ENCODE data around the gene REEP5.

Gene REEP5

DNA sequence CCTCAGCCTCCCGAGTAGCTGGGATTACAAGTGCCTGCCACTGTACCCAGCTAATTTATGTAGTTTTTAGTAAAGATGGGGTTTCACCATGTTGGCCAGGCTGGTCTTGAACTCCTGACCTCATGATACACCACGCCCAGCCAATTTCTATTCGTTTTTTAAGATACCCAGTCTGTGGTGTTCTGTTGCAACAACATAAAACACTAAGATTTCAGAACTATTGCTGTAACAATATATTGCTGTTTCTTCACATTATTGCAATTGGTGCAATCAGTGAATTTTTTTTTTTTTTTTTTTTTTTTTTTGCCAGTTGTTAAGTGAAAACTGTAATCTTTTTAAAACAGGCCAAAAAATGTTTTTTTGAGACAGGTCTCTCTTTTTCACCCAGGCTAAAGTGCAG is 51.1 kb downstream of the REEP5 start:
- ChIA-PET CTCF (no interaction called here), POLR2A (no interaction called here)
- DNase-seq (ENCODE audit: low read depth, low spot score): no peak
- TF ChIP-seq, protein P1, sequence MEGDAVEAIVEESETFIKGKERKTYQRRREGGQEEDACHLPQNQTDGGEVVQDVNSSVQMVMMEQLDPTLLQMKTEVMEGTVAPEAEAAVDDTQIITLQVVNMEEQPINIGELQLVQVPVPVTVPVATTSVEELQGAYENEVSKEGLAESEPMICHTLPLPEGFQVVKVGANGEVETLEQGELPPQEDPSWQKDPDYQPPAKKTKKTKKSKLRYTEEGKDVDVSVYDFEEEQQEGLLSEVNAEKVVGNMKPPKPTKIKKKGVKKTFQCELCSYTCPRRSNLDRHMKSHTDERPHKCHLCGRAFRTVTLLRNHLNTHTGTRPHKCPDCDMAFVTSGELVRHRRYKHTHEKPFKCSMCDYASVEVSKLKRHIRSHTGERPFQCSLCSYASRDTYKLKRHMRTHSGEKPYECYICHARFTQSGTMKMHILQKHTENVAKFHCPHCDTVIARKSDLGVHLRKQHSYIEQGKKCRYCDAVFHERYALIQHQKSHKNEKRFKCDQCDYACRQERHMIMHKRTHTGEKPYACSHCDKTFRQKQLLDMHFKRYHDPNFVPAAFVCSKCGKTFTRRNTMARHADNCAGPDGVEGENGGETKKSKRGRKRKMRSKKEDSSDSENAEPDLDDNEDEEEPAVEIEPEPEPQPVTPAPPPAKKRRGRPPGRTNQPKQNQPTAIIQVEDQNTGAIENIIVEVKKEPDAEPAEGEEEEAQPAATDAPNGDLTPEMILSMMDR (IDR thresholded peaks at IDR 0.05; ENCODE audit: insufficient read depth, low read length, missing control alignments): no peak
- H3K4me3 ChIP-seq (ENCODE audit: low read depth, low read length): no peak overlapping the region

DNA sequence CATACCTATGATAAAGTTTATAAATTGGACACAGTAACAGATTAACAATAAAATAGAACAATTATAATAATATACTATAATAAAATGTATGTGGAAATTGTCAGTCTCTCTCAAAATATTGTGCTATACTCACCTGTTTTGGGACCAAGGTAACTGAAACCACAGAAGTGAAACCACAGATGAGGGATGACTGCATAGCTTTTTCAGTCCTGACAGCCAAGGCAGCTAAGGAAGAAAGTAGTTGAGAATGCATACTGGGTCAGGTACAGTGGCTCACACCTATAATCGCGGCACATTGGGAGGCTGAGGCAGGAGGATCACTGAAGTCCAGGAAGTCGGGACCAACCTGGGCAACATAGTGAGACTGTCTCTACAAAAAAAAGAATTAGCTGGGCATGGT is 52.1 kb downstream of the REEP5 start:
- TF ChIP-seq, protein P1 (IDR thresholded peaks at IDR 0.05; ENCODE audit: insufficient read depth, low read length, missing control alignments): no peak
- POLR2A ChIA-PET: no interaction called here
- DNase-seq (ENCODE audit: low read depth, low spot score): no peak
- CTCF ChIA-PET: no interaction called here
- no peak overlapping the region for H3K4me3 ChIP-seq (ENCODE audit: low read depth, low read length)

DNA sequence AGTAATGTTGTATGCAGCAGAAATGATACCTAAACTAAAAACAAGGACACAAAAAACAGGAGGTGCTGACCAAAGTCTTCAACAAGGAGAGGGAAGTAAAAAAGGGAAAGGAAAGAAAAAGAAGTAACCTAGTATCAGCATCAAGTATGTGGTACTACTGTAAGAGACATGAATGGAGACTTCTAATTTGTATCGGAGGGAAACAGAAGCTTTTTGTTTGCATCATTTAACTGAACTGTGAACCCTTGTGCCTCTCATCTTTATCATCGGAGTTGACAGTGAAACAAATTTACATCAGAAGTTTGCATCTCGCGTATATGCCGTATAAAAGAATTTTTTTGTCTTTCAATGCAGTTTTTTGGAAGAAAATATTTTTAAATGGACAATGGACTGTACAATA is 54.6 kb downstream of the REEP5 start:
- CTCF ChIA-PET: interaction anchor here (1.2 kb wide), 1 partner anchor 13 kb away, joined by 4 read pairs; no protein-coding TSS in a partner anchor
- TF ChIP-seq, protein P1 (IDR thresholded peaks at IDR 0.05; ENCODE audit: insufficient read depth, low read length, missing control alignments): no peak
- no peak overlapping the region for H3K4me3 ChIP-seq (ENCODE audit: low read depth, low read length)
- POLR2A ChIA-PET: no interaction called here
- no peak for DNase-seq (ENCODE audit: low read depth, low spot score)

DNA sequence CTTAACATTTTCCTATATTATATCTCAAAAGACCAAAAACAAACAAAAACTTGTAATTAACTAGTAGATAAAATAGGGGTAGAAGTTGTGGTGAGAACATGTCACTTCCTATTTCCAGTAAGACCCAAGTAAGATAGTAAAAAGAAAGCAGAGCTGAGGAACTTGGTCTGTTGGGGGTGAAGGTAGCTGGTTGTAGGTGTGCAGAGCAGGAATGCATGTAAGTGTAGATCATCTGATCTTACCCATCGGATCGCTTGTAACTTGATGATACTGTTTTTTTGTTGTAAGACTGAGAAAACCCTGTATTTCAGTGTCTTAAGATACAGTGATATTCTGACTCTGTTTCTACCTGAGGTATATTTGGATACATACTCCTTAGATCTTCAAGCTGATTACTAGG is 55.3 kb downstream of the REEP5 start:
- CTCF ChIA-PET: no interaction called here
- no peak overlapping the region for H3K4me3 ChIP-seq (ENCODE audit: low read depth, low read length)
- DNase-seq (ENCODE audit: low read depth, low spot score): no peak
- POLR2A ChIA-PET: no interaction called here
- TF ChIP-seq, protein P1 (IDR thresholded peaks at IDR 0.05; ENCODE audit: insufficient read depth, low read length, missing control alignments): no peak

DNA sequence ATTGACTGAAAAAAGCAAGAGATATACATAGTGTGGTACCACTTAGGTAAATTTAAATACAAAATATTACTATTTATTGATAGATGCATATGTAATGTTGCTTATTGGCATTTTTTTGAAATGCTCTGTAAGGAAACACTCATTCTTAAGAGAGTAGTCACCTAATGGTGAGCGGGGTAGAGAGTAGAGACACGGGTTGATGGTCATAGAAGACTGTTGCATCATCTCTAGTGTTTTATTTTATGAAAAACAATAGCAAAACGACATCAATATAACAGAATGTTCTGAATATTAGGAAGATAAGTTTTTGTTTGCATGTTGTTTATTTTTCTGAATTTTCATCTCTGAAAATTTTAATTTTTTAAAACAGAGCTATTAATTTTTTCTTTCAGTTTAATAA is 56.9 kb downstream of the REEP5 start:
- POLR2A ChIA-PET: no interaction called here

DNA sequence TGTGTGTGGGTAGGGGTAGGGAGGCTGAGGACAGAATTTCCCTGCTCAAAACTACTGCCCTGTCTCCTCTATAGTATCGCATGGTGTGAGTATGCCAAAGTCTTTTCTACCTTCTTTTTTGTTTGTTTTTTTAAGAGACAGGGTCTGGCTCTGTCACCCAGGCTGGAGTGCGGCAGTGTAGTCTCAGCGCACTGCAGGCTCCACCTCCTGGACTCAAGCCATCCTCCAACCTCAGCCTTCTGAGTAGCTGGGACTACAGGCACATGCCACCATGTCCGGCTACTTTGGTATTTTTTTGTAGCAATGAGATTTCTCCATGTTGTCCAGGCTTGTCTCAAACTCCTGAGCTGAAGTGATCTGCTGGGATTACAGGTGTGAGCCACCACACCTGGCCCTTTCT is 58.5 kb downstream of the REEP5 start:
- no peak for DNase-seq (ENCODE audit: low read depth, low spot score)

More for the DNA sequence above, 56.9 kb downstream of the REEP5 start:
- TF ChIP-seq, protein P1 (IDR thresholded peaks at IDR 0.05; ENCODE audit: insufficient read depth, low read length, missing control alignments): no peak
- DNase-seq (ENCODE audit: low read depth, low spot score): no peak
- H3K4me3 ChIP-seq (ENCODE audit: low read depth, low read length): no peak overlapping the region
- CTCF ChIA-PET: no interaction called here

More for the DNA sequence above, 58.5 kb downstream of the REEP5 start:
- ChIA-PET POLR2A (no interaction called here), CTCF (interaction anchor here (1.3 kb wide), 1 partner anchor 16 kb away, joined by 4 read pairs; no protein-coding TSS in a partner anchor)
- no peak overlapping the region for H3K4me3 ChIP-seq (ENCODE audit: low read depth, low read length)
- TF ChIP-seq, protein P1 (IDR thresholded peaks at IDR 0.05; ENCODE audit: insufficient read depth, low read length, missing control alignments): no peak

Data from AG04449 (cell line).